ENCODE data around the gene TEDC1.

- TF ChIP-seq CTCF (conservative IDR thresholded peaks at IDR 0.05; ENCODE audit: low read depth, low read length): no peak
- TF ChIP-seq EZH2 (IDR thresholded peaks at IDR 0.05; ENCODE audit: borderline replicate concordance, low read depth, low read length, poor library complexity, severe bottlenecking): no peak
Measured at GRCh38 chr14:105517096-105517495, 26.1 kb downstream of the TEDC1 start.
